HG03571 (cell line): ENCODE data around the gene TSPAN8.
"Not testable (repeated sequence)": the region's sequence is repeated elsewhere in the genome, so short reads cannot be mapped to it uniquely, and the experiment has no call there.

ENCODE experiments used
- ATAC-seq: cut with Tn5 transposase; IDR thresholded peaks from one replicate; pipeline ENCODE4 v1.9.1; 2021; ENCODE audit not compliant: unreplicated experiment

The TSPAN8 gene

GRCh38 chr12:71157601-71158233 is at the start of gene TSPAN8:
Gene TSPAN8 (minus strand): TSS chr12:71157999. CDS start chr12:71157678, 321 bp downstream.
- ATAC-seq: no peak

- no peak for ATAC-seq
Observed at GRCh38 chr12:71201136-71201679, 43.4 kb upstream of the TSPAN8 start.

GRCh38 chr12:71200706-71201105 is 42.9 kb upstream of the TSPAN8 start:
- ATAC-seq: no peak

GRCh38 chr12:71197460-71197859 is 39.7 kb upstream of the TSPAN8 start:
- ATAC-seq: no peak

- ATAC-seq: no peak
Observed at GRCh38 chr12:71195338-71195896, 37.6 kb upstream of the TSPAN8 start.

GRCh38 chr12:71194657-71195056 is 36.9 kb upstream of the TSPAN8 start:
- ATAC-seq: no peak

GRCh38 chr12:71193041-71193440 is 35.2 kb upstream of the TSPAN8 start:
- no peak for ATAC-seq

- ATAC-seq: no peak
Observed at GRCh38 chr12:71191509-71192196, 33.9 kb upstream of the TSPAN8 start.

GRCh38 chr12:71190822-71191221 is 33.0 kb upstream of the TSPAN8 start:
- no peak for ATAC-seq

GRCh38 chr12:71187379-71187778 is 29.6 kb upstream of the TSPAN8 start:
- ATAC-seq: no peak

GRCh38 chr12:71186571-71187288 is 28.9 kb upstream of the TSPAN8 start:
- ATAC-seq: no peak

- no peak for ATAC-seq
Observed at GRCh38 chr12:71183846-71184245, 26.0 kb upstream of the TSPAN8 start.

- ATAC-seq: no peak
Observed at GRCh38 chr12:71183018-71183417, 25.2 kb upstream of the TSPAN8 start.

GRCh38 chr12:71178162-71178561 is 20.4 kb upstream of the TSPAN8 start:
- ATAC-seq: no peak

- ATAC-seq: no peak
Observed at GRCh38 chr12:71174825-71175224, 17.0 kb upstream of the TSPAN8 start.

- ATAC-seq: no peak
Observed at GRCh38 chr12:71174146-71174545, 16.3 kb upstream of the TSPAN8 start.

- ATAC-seq: no peak
Observed at GRCh38 chr12:71170456-71170855, 12.7 kb upstream of the TSPAN8 start.

- no peak for ATAC-seq
Observed at GRCh38 chr12:71169286-71169685, 11.5 kb upstream of the TSPAN8 start.

GRCh38 chr12:71166862-71167496 is 9.2 kb upstream of the TSPAN8 start:
- ATAC-seq: no peak

- ATAC-seq: no peak
Observed at GRCh38 chr12:71166280-71166679, 8.5 kb upstream of the TSPAN8 start.

GRCh38 chr12:71165780-71166179 is 8.0 kb upstream of the TSPAN8 start:
- ATAC-seq: not testable (repeated sequence)
